HFFc6 (cell line): ENCODE results near the gene OR9Q1. TPM values are rescaled to one million over a fixed set of nuclear protein-coding genes. Genes with fewer than 3 reads are reported as not detected.

Experiments used
- DNase-seq: peaks from one replicate; pipeline ENCODE4 v3.0.0-alpha.2; 2018
- H3K27ac Mint-ChIP-seq: 2 replicates; pipeline ENCODE4 v1.8.0; 2020; ENCODE audit warnings: mild to moderate bottlenecking, mixed read lengths
- H3K27me3 Mint-ChIP-seq: 2 replicates; pipeline ENCODE4 v1.8.0; 2021; ENCODE audit warnings: mild to moderate bottlenecking, moderate library complexity, mixed read lengths; ENCODE audit not compliant: insufficient read depth
- H3K36me3 Mint-ChIP-seq: 2 replicates; pipeline ENCODE4 v1.8.0; 2021; ENCODE audit warnings: low read depth, mixed read lengths
- H3K4me1 Mint-ChIP-seq: 2 replicates; pipeline ENCODE4 v1.8.0; 2020; ENCODE audit warnings: low read depth, mixed read lengths
- H3K4me3 Mint-ChIP-seq: 2 replicates; pipeline ENCODE4 v1.8.0; 2020; ENCODE audit warnings: mild to moderate bottlenecking, moderate library complexity, mixed read lengths
- H3K9me3 Mint-ChIP-seq: 2 replicates; pipeline ENCODE4 v1.8.0; 2020; ENCODE audit warnings: mild to moderate bottlenecking, mixed read lengths
- CTCF ChIP-seq: fragments of 200-600 bp; sonication (generic); IDR thresholded peaks from 2 replicates; pipeline ENCODE4 v1.5.0; 2021; ENCODE audit warnings: antibody characterized with exemption, mild to moderate bottlenecking
- total RNA-seq, 6 experiments: library from RNA; stranded (reverse); fragmentation: NEBNext Ultra II Directional; extraction: Animal tissue kit (Norgen Biotek cat#: 25700); gene quantifications; 2 replicates in 1 of 6; 3 replicates in 5 of 6; pipeline ENCODE4 v1.2.3, GENCODE V29; 2021

OR9Q1 gene
- total RNA-seq, 6 experiments from 2014 or later, result not detected

- Mint-ChIP-seq H3K4me3 (no peak within 1 kb of the TSS), H3K27me3 (peaks cover 11% of the 10 kb centered on the region), H3K4me1 (no peaks in the 10 kb centered on the region), H3K27ac (no peak within 1 kb of the TSS), H3K36me3 (no peaks in the 10 kb centered on the region), H3K9me3 (no peaks in the 10 kb centered on the region)
- no peak for TF ChIP-seq CTCF
- DNase-seq, result no peak
Observed at GRCh38 chr11:58188770-58189169, 165.1 kb downstream of the OR9Q1 start, which contains the start of gene OR9Q2. OR9Q2 (plus strand) TSS chr11:58189070; CDS start chr11:58190491, 1,421 bp downstream.

- Mint-ChIP-seq H3K4me3 (no peak overlapping the region), H3K9me3 (no peaks in the 10 kb centered on the region), H3K4me1 (no peaks in the 10 kb centered on the region), H3K27me3 (peaks cover 9% of the 10 kb centered on the region), H3K27ac (no peak overlapping the region), H3K36me3 (no peaks in the 10 kb centered on the region)
- no peak for TF ChIP-seq CTCF
- no peak for DNase-seq
Observed at GRCh38 chr11:58192229-58192628, 168.5 kb downstream of the OR9Q1 start.

GRCh38 chr11:58193391-58193790 is 169.7 kb downstream of the OR9Q1 start:
- H3K36me3 Mint-ChIP-seq, result 0 out of 2 replicates have a peak, but pooled peaks cover 6% of the 10 kb centered on the region
- no peaks in the 10 kb centered on the region for H3K4me1 Mint-ChIP-seq
- no peak overlapping the region for H3K4me3 Mint-ChIP-seq
- TF ChIP-seq CTCF, result no peak
- no peak overlapping the region for H3K27ac Mint-ChIP-seq
- H3K9me3 Mint-ChIP-seq, result peaks cover 8% of the 10 kb centered on the region; the same call in 1 of the 2 replicates
- DNase-seq, result no peak
- H3K27me3 Mint-ChIP-seq, result peaks cover 6% of the 10 kb centered on the region

- Mint-ChIP-seq H3K9me3 (peaks cover 8% of the 10 kb centered on the region; the same call in 1 of the 2 replicates), H3K27ac (no peak overlapping the region), H3K4me3 (no peak overlapping the region), H3K4me1 (no peaks in the 10 kb centered on the region), H3K36me3 (0 out of 2 replicates have a peak, but pooled peaks cover 6% of the 10 kb centered on the region), H3K27me3 (no peaks in the 10 kb centered on the region; the same call in none of the 2 replicates)
- TF ChIP-seq CTCF, result no peak
- DNase-seq, result no peak
Observed at GRCh38 chr11:58195939-58196338, 172.3 kb downstream of the OR9Q1 start.

GRCh38 chr11:58199271-58199670 is 175.6 kb downstream of the OR9Q1 start:
- no peaks in the 10 kb centered on the region; the same call in none of the 2 replicates for H3K27me3 Mint-ChIP-seq
- H3K4me3 Mint-ChIP-seq, result no peak overlapping the region
- H3K9me3 Mint-ChIP-seq, result peaks cover 8% of the 10 kb centered on the region; the same call in 1 of the 2 replicates
- TF ChIP-seq CTCF, result no peak
- no peaks in the 10 kb centered on the region; the same call in 1 of the 2 replicates for H3K4me1 Mint-ChIP-seq
- no peak overlapping the region for H3K27ac Mint-ChIP-seq
- 0 out of 2 replicates have a peak, but pooled peaks cover 6% of the 10 kb centered on the region for H3K36me3 Mint-ChIP-seq
- DNase-seq, result no peak
